Neural cell (in vitro differentiated cells): ENCODE results near the gene LYRM2. TPM values are rescaled to one million over a fixed set of nuclear protein-coding genes. Genes with fewer than 3 reads are reported as not detected.

ENCODE experiments used
- H2AFZ ChIP-seq: fragments of 200-600, 300-800 bp; sonication (generic), shearing (Covaris generic); 2 replicates; pipeline ENCODE4 v1.6.0; 2014; ENCODE audit warnings: low read depth, mild to moderate bottlenecking, antibody characterized with exemption, low read length, moderate library complexity
- H3F3A ChIP-seq: fragments of 200-600 bp; shearing (Covaris generic); 2 replicates; pipeline ENCODE4 v1.6.1; 2016; ENCODE audit warnings: mild to moderate bottlenecking, moderate library complexity, mixed read lengths, antibody characterized with exemption, low read length; ENCODE audit not compliant: insufficient read depth, poor library complexity, severe bottlenecking
- H3K27ac ChIP-seq: fragments of 200-600, 300-800 bp; sonication (generic), shearing (Covaris generic); 2 replicates; pipeline ENCODE4 v1.5.1; 2014; ENCODE audit warnings: mild to moderate bottlenecking, low read length, moderate library complexity
- H3K27me3 ChIP-seq: fragments of 300-800, 200-600 bp; sonication (generic), shearing (Covaris generic); 2 replicates; pipeline ENCODE4 v1.6.0; 2014; ENCODE audit warnings: mild to moderate bottlenecking, low read depth, low read length, moderate library complexity; ENCODE audit not compliant: insufficient read depth
- H3K36me3 ChIP-seq: fragments of 300-800, 200-600 bp; sonication (generic), shearing (Covaris generic); 2 replicates; pipeline ENCODE4 v1.5.1; 2014; ENCODE audit warnings: mild to moderate bottlenecking, antibody characterized with exemption, low read length, moderate library complexity; ENCODE audit not compliant: insufficient read depth
- H3K4me2 ChIP-seq: fragments of 300-800, 200-600 bp; sonication (generic), shearing (Covaris generic); 2 replicates; pipeline ENCODE4 v1.6.0; 2014; ENCODE audit warnings: mild to moderate bottlenecking, low read length
- H3K4me3 ChIP-seq: fragments of 300-800, 200-600 bp; sonication (generic), shearing (Covaris generic); 2 replicates; pipeline ENCODE4 v1.5.1; 2014; ENCODE audit warnings: mild to moderate bottlenecking, low read length, moderate library complexity
- H3K79me2 ChIP-seq: fragments of 200-600 bp; shearing (Covaris generic); replicated peaks from 2 replicates; pipeline ENCODE4 v1.6.0; 2014; ENCODE audit warnings: mild to moderate bottlenecking, low read length, moderate library complexity; ENCODE audit not compliant: insufficient read depth
- H3K9ac ChIP-seq: fragments of 300-800, 200-600 bp; sonication (generic), shearing (Covaris generic); 2 replicates; pipeline ENCODE4 v1.6.1; 2016; ENCODE audit warnings: mild to moderate bottlenecking, low read length, mixed read lengths
- H3K9me2 ChIP-seq: fragments of 200-600 bp; shearing (Covaris generic); 2 replicates; pipeline ENCODE4 v1.6.1; 2016; ENCODE audit warnings: mild to moderate bottlenecking, low read length, mixed read lengths; ENCODE audit not compliant: insufficient read depth
- H3K9me3 ChIP-seq: fragments of 200-600, 300-800 bp; sonication (generic), shearing (Covaris generic); 2 replicates; pipeline ENCODE4 v1.6.1; 2016; ENCODE audit warnings: mild to moderate bottlenecking, mixed run types, low read length, moderate library complexity, mixed read lengths
- H4K20me1 ChIP-seq: fragments of 200-600 bp; shearing (Covaris generic); 2 replicates; pipeline ENCODE4 v1.6.1; 2016; ENCODE audit warnings: mild to moderate bottlenecking, mixed run types; ENCODE audit not compliant: insufficient read depth
- CTCF ChIP-seq: fragments of 450-650 bp; IDR thresholded peaks from 2 replicates; pipeline ENCODE4 v1.5.1; 2014; ENCODE audit warnings: antibody characterized with exemption, mild to moderate bottlenecking, moderate library complexity; ENCODE audit not compliant: poor library complexity, severe bottlenecking
- EP300 ChIP-seq: fragments of 450-650 bp; conservative IDR thresholded peaks from 2 replicates; pipeline ENCODE4 v1.6.1; 2014; ENCODE audit warnings: antibody characterized with exemption, mild to moderate bottlenecking, moderate library complexity; ENCODE audit not compliant: poor library complexity, severe bottlenecking
- EZH2 ChIP-seq: fragments of 200-600, 300-800 bp; shearing (Covaris generic), sonication (generic); IDR thresholded peaks from 2 replicates; pipeline ENCODE4 v1.6.1; 2014; ENCODE audit warnings: antibody characterized with exemption, low read length, borderline replicate concordance, mild to moderate bottlenecking; ENCODE audit not compliant: insufficient read depth, poor library complexity, severe bottlenecking
- MXI1 ChIP-seq: fragments of 450-650 bp; conservative IDR thresholded peaks from 2 replicates; pipeline ENCODE4 v1.6.1; 2014; ENCODE audit warnings: antibody characterized with exemption, mild to moderate bottlenecking; ENCODE audit not compliant: poor library complexity, severe bottlenecking
- POLR2AphosphoS5 ChIP-seq: IDR thresholded peaks from 2 replicates; pipeline ENCODE4 v1.6.1; 2012
- RAD21 ChIP-seq: fragments of 450-650 bp; conservative IDR thresholded peaks from 2 replicates; pipeline ENCODE4 v1.6.1; 2014; ENCODE audit warnings: antibody characterized with exemption, mild to moderate bottlenecking, moderate library complexity
- SMC3 ChIP-seq: fragments of 450-650 bp; conservative IDR thresholded peaks from 2 replicates; pipeline ENCODE4 v1.6.1; 2014; ENCODE audit warnings: antibody characterized with exemption, mild to moderate bottlenecking, moderate library complexity; ENCODE audit not compliant: poor library complexity
- TAF1 ChIP-seq: IDR thresholded peaks from 2 replicates; pipeline ENCODE4 v1.6.1; 2012; ENCODE audit warnings: low read depth
- polyA plus RNA-seq: library from polyadenylated mRNA; depleted of rRNA; stranded (reverse); fragments of >200 nt; gene quantifications from 2 replicates; pipeline ENCODE4 v1.2.3, GENCODE V29; 2014
- TF ChIP-seq, protein P1 (sequence below): IDR thresholded peaks from 2 replicates; pipeline ENCODE4 v1.6.1; 2012; ENCODE audit warnings: borderline replicate concordance

LYRM2 gene
- polyA plus RNA-seq, 1 donor from 2014 or later, result 25.5 TPM

DNA sequence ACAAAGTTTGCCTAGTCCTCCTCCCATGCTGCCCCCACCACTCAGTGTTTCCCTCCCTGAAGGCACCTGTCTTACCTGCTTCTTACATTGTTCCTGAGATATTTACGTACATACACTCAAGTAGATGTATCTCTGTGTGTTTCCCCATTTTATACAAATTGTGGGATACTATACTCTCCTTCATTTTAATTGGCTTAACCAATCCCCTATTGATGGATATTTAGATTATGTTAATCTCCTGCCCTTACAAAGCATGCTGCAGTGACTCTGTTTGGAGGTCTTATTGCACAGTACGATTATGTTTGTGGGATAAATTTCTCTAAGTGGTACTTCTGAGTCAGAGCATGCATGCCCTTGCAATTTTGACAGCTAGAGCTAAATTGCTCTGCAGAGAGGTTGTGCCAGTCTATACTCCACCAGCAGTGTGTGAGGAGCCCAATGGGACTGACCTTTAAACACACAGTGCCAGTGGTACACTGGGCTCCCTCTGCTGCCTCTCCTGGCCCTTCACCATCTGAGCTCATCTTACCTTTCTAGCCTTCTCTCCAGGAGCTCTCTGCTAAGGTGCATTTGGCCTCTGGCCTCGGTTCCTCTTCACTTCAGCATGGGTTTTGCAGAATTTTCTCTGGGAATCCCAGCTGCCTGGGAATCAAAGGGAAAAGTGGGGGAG is 57.4 kb downstream of the LYRM2 start:
- TF ChIP-seq TAF1, result no peak
- TF ChIP-seq EZH2, result no peak
- no peak for TF ChIP-seq CTCF
- no peak for TF ChIP-seq RAD21
- TF ChIP-seq POLR2AphosphoS5, result no peak
- TF ChIP-seq, protein P1, sequence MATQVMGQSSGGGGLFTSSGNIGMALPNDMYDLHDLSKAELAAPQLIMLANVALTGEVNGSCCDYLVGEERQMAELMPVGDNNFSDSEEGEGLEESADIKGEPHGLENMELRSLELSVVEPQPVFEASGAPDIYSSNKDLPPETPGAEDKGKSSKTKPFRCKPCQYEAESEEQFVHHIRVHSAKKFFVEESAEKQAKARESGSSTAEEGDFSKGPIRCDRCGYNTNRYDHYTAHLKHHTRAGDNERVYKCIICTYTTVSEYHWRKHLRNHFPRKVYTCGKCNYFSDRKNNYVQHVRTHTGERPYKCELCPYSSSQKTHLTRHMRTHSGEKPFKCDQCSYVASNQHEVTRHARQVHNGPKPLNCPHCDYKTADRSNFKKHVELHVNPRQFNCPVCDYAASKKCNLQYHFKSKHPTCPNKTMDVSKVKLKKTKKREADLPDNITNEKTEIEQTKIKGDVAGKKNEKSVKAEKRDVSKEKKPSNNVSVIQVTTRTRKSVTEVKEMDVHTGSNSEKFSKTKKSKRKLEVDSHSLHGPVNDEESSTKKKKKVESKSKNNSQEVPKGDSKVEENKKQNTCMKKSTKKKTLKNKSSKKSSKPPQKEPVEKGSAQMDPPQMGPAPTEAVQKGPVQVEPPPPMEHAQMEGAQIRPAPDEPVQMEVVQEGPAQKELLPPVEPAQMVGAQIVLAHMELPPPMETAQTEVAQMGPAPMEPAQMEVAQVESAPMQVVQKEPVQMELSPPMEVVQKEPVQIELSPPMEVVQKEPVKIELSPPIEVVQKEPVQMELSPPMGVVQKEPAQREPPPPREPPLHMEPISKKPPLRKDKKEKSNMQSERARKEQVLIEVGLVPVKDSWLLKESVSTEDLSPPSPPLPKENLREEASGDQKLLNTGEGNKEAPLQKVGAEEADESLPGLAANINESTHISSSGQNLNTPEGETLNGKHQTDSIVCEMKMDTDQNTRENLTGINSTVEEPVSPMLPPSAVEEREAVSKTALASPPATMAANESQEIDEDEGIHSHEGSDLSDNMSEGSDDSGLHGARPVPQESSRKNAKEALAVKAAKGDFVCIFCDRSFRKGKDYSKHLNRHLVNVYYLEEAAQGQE, result no peak
- H3F3A ChIP-seq, result no peaks in the 10 kb centered on the region
- H3K27me3 ChIP-seq, result no peaks in the 10 kb centered on the region
- H3K27ac ChIP-seq, result no peak overlapping the region
- no peaks in the 10 kb centered on the region for H4K20me1 ChIP-seq
- no peak overlapping the region for H3K4me2 ChIP-seq
- H3K36me3 ChIP-seq, result no peaks in the 10 kb centered on the region
- no peak overlapping the region for H3K9ac ChIP-seq
- H3K4me3 ChIP-seq, result no peak overlapping the region
- H2AFZ ChIP-seq, result no peak overlapping the region
- no peaks in the 10 kb centered on the region for H3K9me3 ChIP-seq
- H3K9me2 ChIP-seq, result no peaks in the 10 kb centered on the region
- H3K79me2 ChIP-seq, result no peaks in the 10 kb centered on the region

GRCh38 chr6:89575562-89575960 is 63.0 kb downstream of the LYRM2 start:
- H2AFZ ChIP-seq, result no peak overlapping the region
- H3F3A ChIP-seq, result no peaks in the 10 kb centered on the region
- no peaks in the 10 kb centered on the region for H3K27me3 ChIP-seq
- H3K4me3 ChIP-seq, result no peak overlapping the region
- H3K27ac ChIP-seq, result no peak overlapping the region
- no peaks in the 10 kb centered on the region for H3K36me3 ChIP-seq
- TF ChIP-seq EZH2 (no peak), TAF1 (no peak), POLR2AphosphoS5 (no peak), SMC3 (no peak), EP300 (no peak), MXI1 (no peak), CTCF (no peak), RAD21 (no peak)
- TF ChIP-seq, protein P1, result no peak
- H3K4me2 ChIP-seq, result no peak overlapping the region
- no peaks in the 10 kb centered on the region for H3K9me2 ChIP-seq
- no peaks in the 10 kb centered on the region for H3K79me2 ChIP-seq
- H4K20me1 ChIP-seq, result no peaks in the 10 kb centered on the region
- no peak overlapping the region for H3K9ac ChIP-seq
- no peaks in the 10 kb centered on the region for H3K9me3 ChIP-seq
